Stomach (tissue), 9 donors: ENCODE measurements around the gene ACTN3. TPM values are rescaled to one million over a fixed set of nuclear protein-coding genes. Genes with fewer than 3 reads are reported as not detected.

Source experiments
- DNase-seq, 2 donors: peaks; one replicate each; pipeline versions ENCODE4 v3.0.0 to v3.0.0-alpha.2; 2013 to 2019
- H3K27ac ChIP-seq, 5 donors: fragments of 200-600 bp in 4 of 5; sonication (generic) in 4 of 5; one replicate each; pipeline ENCODE4 v1.5.1; 2013 to 2019; ENCODE audit warnings: mild to moderate bottlenecking in 1 of 5, moderate library complexity in 1 of 5
- H3K27me3 ChIP-seq, 3 donors: fragments of 200-600 bp; sonication (generic); one replicate each; pipeline ENCODE4 v1.5.1; 2017 to 2019; ENCODE audit warnings: mixed run types in 1 of 3
- H3K36me3 ChIP-seq, 4 donors: fragments of 200-600 bp; sonication (generic); 1 replicate in 3 of 4; 2 replicates in 1 of 4; pipeline ENCODE4 v1.5.1; 2016 to 2019
- H3K4me1 ChIP-seq, 4 donors: fragments of 200-600 bp; sonication (generic); one replicate each; pipeline ENCODE4 v1.5.1; 2016 to 2019
- H3K4me3 ChIP-seq, 4 donors: fragments of 200-600 bp; sonication (generic) in 3 of 4; one replicate each; pipeline ENCODE4 v1.5.1; 2016 to 2019; ENCODE audit warnings: mild to moderate bottlenecking in 1 of 4
- H3K9me3 ChIP-seq, 4 donors: fragments of 200-600 bp; sonication (generic); one replicate each; pipeline ENCODE4 v1.5.1; 2016 to 2019
- CTCF ChIP-seq, 7 experiments: fragments of 450-650 bp in 4 of 7; fragments of 200-600 bp in 3 of 7; sonication (generic) in 3 of 7; IDR thresholded peaks; one replicate each; pipeline ENCODE4 v1.5.1; 2016 to 2019; ENCODE audit warnings: antibody characterized with exemption in 7 of 7, control low read depth in 2 of 7, mild to moderate bottlenecking in 1 of 7
- EP300 ChIP-seq: sonication (generic); formaldehyde crosslinking; IDR thresholded peaks from one replicate; pipeline ENCODE4 v1.6.1; 2017; ENCODE audit warnings: antibody characterized with exemption
- POLR2A ChIP-seq, 4 donors: fragments of 450-650 bp; IDR thresholded peaks; one replicate each; pipeline ENCODE4 v1.6.1; 2016; ENCODE audit warnings: antibody characterized with exemption in 4 of 4, control low read depth in 2 of 4, mild to moderate bottlenecking in 1 of 4, moderate library complexity in 1 of 4
- POLR2AphosphoS5 ChIP-seq, 3 donors: sonication (generic); formaldehyde crosslinking; IDR thresholded peaks; one replicate each; pipeline ENCODE4 v1.6.1; 2016; ENCODE audit warnings: antibody characterized with exemption in 3 of 3
- WGBS, 5 donors: extraction: QIAGEN DNeasy Blood & Tissue Kit in 3 of 5; methylation state at CpG; one replicate each; pipeline versions ENCODE4 v1.1.5 to v1.1.7; 2013 to 2018; 5-methylcytosine and 5-hydroxymethylcytosine counted together
- intact Hi-C: fragments of 100-400 bp; cut with DNase I; formaldehyde crosslinking; loops from one replicate; pipeline ENCODE4 v1.15.1; 2023; ENCODE audit warnings: low total_unique reads
- polyA plus RNA-seq, 3 donors: library from polyadenylated mRNA; stranded (reverse); fragments of 200-250 nt; gene quantifications; one replicate each; pipeline ENCODE4 v1.2.3, GENCODE V29; 2013
- total RNA-seq, 5 donors: library from RNA; depleted of rRNA; stranded (reverse); fragments of >200 nt; gene quantifications; one replicate each; pipeline versions ENCODE4 v1.1.0 to v1.2.3, GENCODE V29; 2014 to 2016
- donor health status: healthy with polysubstance abuse.
- donor health status: Bipolar disorder and iron deficiency.
- donor health status: healthy.

ACTN3 gene
- total and polyA plus RNA-seq, 8 donors = 0.03 to 0.92 TPM; not detected in 6

GRCh38 chr11:66591175-66591574 is 44.5 kb downstream of the ACTN3 start:
- peaks cover 31 to 39% (median 37%) of the 10 kb centered on the region in 4 donors for H3K4me1 ChIP-seq
- WGBS, 5 donors = 50 to 82% (median 72%) methylated on average over 2 of the region's 2 CpGs
- H3K9me3 ChIP-seq = no peaks in the 10 kb centered on the region
- no peak for TF ChIP-seq EP300
- no peak for TF ChIP-seq CTCF (IDR thresholded peaks at IDR 0.05)
- no peak for TF ChIP-seq POLR2A (IDR thresholded peaks at IDR 0.05)
- no peak for TF ChIP-seq POLR2AphosphoS5 (IDR thresholded peaks at IDR 0.05)
- intact Hi-C loops = no loop called here
- H3K27me3 ChIP-seq = no peaks in the 10 kb centered on the region
- H3K27ac ChIP-seq = no peak overlapping the region
- no peak for DNase-seq
- H3K36me3 ChIP-seq = no peaks in the 10 kb centered on the region
- no peak overlapping the region for H3K4me3 ChIP-seq

- no peaks in the 10 kb centered on the region for H3K36me3 ChIP-seq
- H3K9me3 ChIP-seq = no peaks in the 10 kb centered on the region
- peaks cover 31 to 45% (median 37%) of the 10 kb centered on the region in 4 donors for H3K4me1 ChIP-seq
- intact Hi-C loops = no loop called here
- 16 to 36% (median 17%) methylated on average over 29 to 68 of the region's 68 CpGs for WGBS, 5 donors
- H3K27me3 ChIP-seq = no peaks in the 10 kb centered on the region
- H3K27ac ChIP-seq = peak within 1 kb of the TSS; percentile 83 to 91 (median 86)
- peak within 1 kb of the TSS; percentile 61 to 74 (median 66) for H3K4me3 ChIP-seq
- TF ChIP-seq POLR2AphosphoS5 (IDR thresholded peaks at IDR 0.05) (peak; percentile 96 to 97 (median 96)), EP300 (no peak), POLR2A (IDR thresholded peaks at IDR 0.05) (peak in 2 of 4 donors; percentile 59 to 73), CTCF (IDR thresholded peaks at IDR 0.05) (peak in 5 of 7 experiments; percentile 56 to 87 (median 68))
- DNase-seq = peak; percentile 99 to 100
These were observed 46.0 kb downstream of the ACTN3 start, which contains the start of the genes CCDC87 and CCS for GRCh38 chr11:66592457-66593302. CCDC87 (minus strand) TSS chr11:66593063; CDS start chr11:66593015, 48 bp downstream. CCS (plus strand) TSS chr11:66593185; CDS start chr11:66593262, 77 bp downstream.

GRCh38 chr11:66593303-66593635 is 46.6 kb downstream of the ACTN3 start:
- no peaks in the 10 kb centered on the region for H3K36me3 ChIP-seq
- intact Hi-C loops = no loop called here
- WGBS, 5 donors = 6 to 11% (median 9%) methylated on average over 12 of the region's 12 CpGs

More at GRCh38 chr11:66593303-66593635, 46.6 kb downstream of the ACTN3 start:
- TF ChIP-seq CTCF (IDR thresholded peaks at IDR 0.05) (no peak), POLR2A (IDR thresholded peaks at IDR 0.05) (no peak), EP300 (no peak), POLR2AphosphoS5 (IDR thresholded peaks at IDR 0.05) (no peak)
- H3K4me1 ChIP-seq = peaks cover 31 to 45% (median 37%) of the 10 kb centered on the region in 4 donors
- peak overlapping the region; percentile 61 to 74 (median 66) for H3K4me3 ChIP-seq
- no peaks in the 10 kb centered on the region for H3K9me3 ChIP-seq
- no peak for DNase-seq
- H3K27me3 ChIP-seq = no peaks in the 10 kb centered on the region
- H3K27ac ChIP-seq = peak overlapping the region; percentile 58 to 91 (median 84)
